Mesenchymal stem cell (in vitro differentiated cells and primary cell): ENCODE results near the gene PAX8.

ENCODE experiments used
- DNase-seq: peaks from one replicate; pipeline ENCODE4 v3.0.0-alpha.2; 2013
- H2AFZ ChIP-seq: one replicate; pipeline ENCODE4 v1.6.1; 2013; ENCODE audit warnings: low read depth, mild to moderate bottlenecking, control low read depth, inconsistent platforms, low read length, moderate library complexity
- H2AK5ac ChIP-seq: 2 replicates; pipeline ENCODE4 v1.6.1; 2013; ENCODE audit warnings: low read length, moderate library complexity, mild to moderate bottlenecking, inconsistent platforms; ENCODE audit not compliant: severe bottlenecking
- H2BK120ac ChIP-seq: one replicate; pipeline ENCODE4 v1.6.1; 2013; ENCODE audit warnings: low read depth, mild to moderate bottlenecking, inconsistent platforms, low read length, moderate library complexity
- H2BK12ac ChIP-seq, 2 experiments: one replicate each; pipeline ENCODE4 v1.6.1; 2013; ENCODE audit warnings: inconsistent platforms in 2 of 2, low read length in 2 of 2, mild to moderate bottlenecking in 2 of 2, moderate library complexity in 2 of 2, control low read depth in 1 of 2
- H2BK15ac ChIP-seq: one replicate; pipeline ENCODE4 v1.6.1; 2013; ENCODE audit warnings: mild to moderate bottlenecking, low read depth, inconsistent platforms; ENCODE audit not compliant: poor library complexity, severe bottlenecking
- H2BK5ac ChIP-seq: 2 replicates; pipeline ENCODE4 v1.6.1; 2013; ENCODE audit warnings: low read depth, mild to moderate bottlenecking, low read length, control low read depth, inconsistent platforms; ENCODE audit not compliant: poor library complexity, severe bottlenecking
- H3K14ac ChIP-seq, 2 experiments: one replicate each; pipeline ENCODE4 v1.6.1; 2013; ENCODE audit warnings: inconsistent platforms in 2 of 2, low read length in 2 of 2, control low read depth in 1 of 2, mild to moderate bottlenecking in 1 of 2, moderate library complexity in 1 of 2
- H3K18ac ChIP-seq, 2 experiments: one replicate each; pipeline ENCODE4 v1.6.1; 2013; ENCODE audit warnings: inconsistent platforms in 2 of 2, low read length in 2 of 2, control low read depth in 1 of 2, low read depth in 1 of 2, mild to moderate bottlenecking in 1 of 2
- H3K23ac ChIP-seq, 2 experiments: one replicate each; pipeline ENCODE4 v1.6.1; 2013; ENCODE audit warnings: inconsistent platforms in 2 of 2, low read length in 2 of 2, mild to moderate bottlenecking in 2 of 2, moderate library complexity in 2 of 2, control low read depth in 1 of 2
- H3K27ac ChIP-seq: 2 replicates; pipeline ENCODE4 v1.5.1; 2013; ENCODE audit warnings: mild to moderate bottlenecking, moderate library complexity, low read length, control low read depth, inconsistent platforms; ENCODE audit not compliant: poor library complexity, severe bottlenecking
- H3K27me3 ChIP-seq, 2 experiments: 2 replicates each; pipeline versions ENCODE4 v1.6.1 to v1.7.0; 2013; ENCODE audit warnings: low read length in 2 of 2, mild to moderate bottlenecking in 2 of 2, moderate library complexity in 2 of 2, control low read depth in 1 of 2, inconsistent platforms in 1 of 2; ENCODE audit not compliant: control insufficient read depth in 1 of 2, insufficient read depth in 1 of 2
- H3K36me3 ChIP-seq, 2 experiments: 2 replicates each; pipeline versions ENCODE4 v1.6.1 to v1.7.0; 2013; ENCODE audit warnings: low read length in 2 of 2, control low read depth in 1 of 2, inconsistent platforms in 1 of 2, low read depth in 1 of 2, mild to moderate bottlenecking in 1 of 2; ENCODE audit not compliant: insufficient read depth in 2 of 2, control insufficient read depth in 1 of 2
- H3K4ac ChIP-seq, 2 experiments: one replicate each; pipeline ENCODE4 v1.6.1; 2013; ENCODE audit warnings: inconsistent platforms in 2 of 2, low read length in 2 of 2, mild to moderate bottlenecking in 2 of 2, moderate library complexity in 2 of 2, control low read depth in 1 of 2, low read depth in 1 of 2
- H3K4me1 ChIP-seq: 2 replicates; pipeline ENCODE4 v1.6.1; 2013; ENCODE audit warnings: low read depth, low read length, control low read depth; ENCODE audit not compliant: control insufficient read depth, insufficient read depth
- H3K4me2 ChIP-seq: 2 replicates; pipeline ENCODE4 v1.6.1; 2013; ENCODE audit warnings: low read length, mild to moderate bottlenecking, inconsistent platforms; ENCODE audit not compliant: poor library complexity, severe bottlenecking
- H3K4me3 ChIP-seq, 2 experiments: 2 replicates each; pipeline versions ENCODE4 v1.5.1 to v1.7.0; 2013; ENCODE audit warnings: low read length in 2 of 2, mild to moderate bottlenecking in 2 of 2, control low read depth in 1 of 2, low read depth in 1 of 2; ENCODE audit not compliant: insufficient read depth in 1 of 2
- H3K79me1 ChIP-seq: replicated peaks from 2 replicates; pipeline ENCODE4 v1.6.1; 2013; ENCODE audit warnings: mild to moderate bottlenecking, control low read depth, low read length, inconsistent platforms; ENCODE audit not compliant: poor library complexity, severe bottlenecking
- H3K9ac ChIP-seq: 2 replicates; pipeline ENCODE4 v1.7.0; 2013; ENCODE audit warnings: mild to moderate bottlenecking, low read length, moderate library complexity
- H3K9me3 ChIP-seq: 2 replicates; pipeline ENCODE4 v1.7.0; 2013; ENCODE audit warnings: mild to moderate bottlenecking, low read length; ENCODE audit not compliant: control insufficient read depth
- H4K8ac ChIP-seq: one replicate; pipeline ENCODE4 v1.6.1; 2013; ENCODE audit warnings: inconsistent platforms, mild to moderate bottlenecking, low read length, moderate library complexity
- H4K91ac ChIP-seq: one replicate; pipeline ENCODE4 v1.6.1; 2013; ENCODE audit warnings: mild to moderate bottlenecking, low read length, inconsistent platforms
- WGBS: methylation state at CpG from one replicate; pipeline ENCODE4 v1.1.7; 2013; ENCODE audit warnings: mixed read lengths; 5-methylcytosine and 5-hydroxymethylcytosine counted together

The PAX8 gene

GRCh38 chr2:113255140-113256070 is 23.3 kb downstream of the PAX8 start:
- no peak overlapping the region for H3K18ac ChIP-seq

GRCh38 chr2:113253453-113253852 is 25.3 kb downstream of the PAX8 start:
- no peak for DNase-seq
- no peak overlapping the region for H2BK15ac ChIP-seq
- no peak overlapping the region for H3K27ac ChIP-seq
- no peaks in the 10 kb centered on the region for H3K79me1 ChIP-seq
- H2BK5ac ChIP-seq = no peak overlapping the region
- H4K91ac ChIP-seq = no peak overlapping the region
- no peaks in the 10 kb centered on the region for H3K9me3 ChIP-seq
- H2BK12ac ChIP-seq = no peak overlapping the region
- H3K36me3 ChIP-seq = peaks cover 18 to 28% of the 10 kb centered on the region in 2 experiments
- no peak overlapping the region for H3K4me2 ChIP-seq
- no peak overlapping the region for H3K18ac ChIP-seq
- no peak overlapping the region for H3K4me3 ChIP-seq
- H3K27me3 ChIP-seq = no peaks in the 10 kb centered on the region
- 84% methylated on average over 3 of the region's 4 CpGs for WGBS
- H3K14ac ChIP-seq = no peak overlapping the region
- no peak overlapping the region for H2AFZ ChIP-seq
- no peak overlapping the region for H2AK5ac ChIP-seq
- no peak overlapping the region for H3K4ac ChIP-seq
- no peak overlapping the region for H3K23ac ChIP-seq
- H4K8ac ChIP-seq = no peak overlapping the region
- H2BK120ac ChIP-seq = no peak overlapping the region
- peaks cover 14% of the 10 kb centered on the region for H3K4me1 ChIP-seq
- H3K9ac ChIP-seq = no peak overlapping the region

More at GRCh38 chr2:113255140-113256070, 23.3 kb downstream of the PAX8 start:
- no peak overlapping the region for H3K4ac ChIP-seq
- no peak overlapping the region for H3K27ac ChIP-seq
- no peak overlapping the region for H3K23ac ChIP-seq
- H3K9me3 ChIP-seq = no peaks in the 10 kb centered on the region
- no peak overlapping the region for H2BK5ac ChIP-seq
- H4K91ac ChIP-seq = no peak overlapping the region
- H2BK15ac ChIP-seq = no peak overlapping the region
- no peak overlapping the region for H2AFZ ChIP-seq
- no peak overlapping the region for H3K14ac ChIP-seq
- H2BK12ac ChIP-seq = no peak overlapping the region
- H3K4me3 ChIP-seq = no peak overlapping the region
- no peaks in the 10 kb centered on the region for H3K27me3 ChIP-seq
- H3K79me1 ChIP-seq = no peaks in the 10 kb centered on the region
- H3K4me2 ChIP-seq = no peak overlapping the region
- no peak overlapping the region for H2AK5ac ChIP-seq
- no peak overlapping the region for H4K8ac ChIP-seq
- no peak overlapping the region for H3K9ac ChIP-seq
- H3K36me3 ChIP-seq = peaks cover 25 to 46% of the 10 kb centered on the region in 2 experiments
- DNase-seq = no peak
- 75% methylated on average over 4 of the region's 4 CpGs for WGBS
- H2BK120ac ChIP-seq = no peak overlapping the region
- H3K4me1 ChIP-seq = peaks cover 13% of the 10 kb centered on the region

- H3K27ac ChIP-seq = no peak overlapping the region
- H2AK5ac ChIP-seq = peak overlapping the region; percentile 1
- H3K27me3 ChIP-seq = no peaks in the 10 kb centered on the region
- no peak overlapping the region for H2BK15ac ChIP-seq
- no peak overlapping the region for H3K18ac ChIP-seq
- H2AFZ ChIP-seq = no peak overlapping the region
- WGBS = 99% methylated on average over 3 of the region's 3 CpGs
- H4K8ac ChIP-seq = no peak overlapping the region
- H2BK12ac ChIP-seq = no peak overlapping the region
- H3K4ac ChIP-seq = no peak overlapping the region
- no peak overlapping the region for H3K9ac ChIP-seq
- H3K23ac ChIP-seq = no peak overlapping the region
- no peak overlapping the region for H3K4me2 ChIP-seq
- H2BK5ac ChIP-seq = no peak overlapping the region
- H3K4me3 ChIP-seq = no peak overlapping the region
- no peak overlapping the region for H3K14ac ChIP-seq
- H2BK120ac ChIP-seq = no peak overlapping the region
- H4K91ac ChIP-seq = no peak overlapping the region
- H3K36me3 ChIP-seq = peaks cover 23 to 29% of the 10 kb centered on the region in 2 experiments
- H3K9me3 ChIP-seq = peaks cover 6% of the 10 kb centered on the region
- H3K79me1 ChIP-seq = no peaks in the 10 kb centered on the region
- DNase-seq = no peak
- H3K4me1 ChIP-seq = peaks cover 17% of the 10 kb centered on the region
Observed at GRCh38 chr2:113252047-113252590, 26.6 kb downstream of the PAX8 start.

DNA sequence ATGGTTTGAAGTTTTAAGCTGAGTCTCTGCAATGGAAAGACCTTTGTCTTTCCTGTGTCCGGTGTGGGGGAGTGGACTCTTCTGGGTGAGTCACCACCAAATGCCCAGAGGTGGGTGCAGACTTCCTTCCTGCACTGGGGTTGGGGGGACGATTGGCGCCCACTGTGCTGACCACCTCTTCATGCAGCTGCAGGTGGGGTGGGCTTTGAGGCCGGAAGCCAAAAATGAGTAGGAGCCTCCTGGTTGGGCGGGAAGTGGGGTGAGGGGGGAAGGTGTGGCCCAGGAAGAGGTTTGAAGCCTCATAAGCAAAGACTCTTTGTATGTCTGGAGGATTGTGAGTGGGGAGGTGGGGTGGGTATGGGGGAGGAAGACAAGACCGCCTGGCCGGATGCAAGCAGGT is 27.6 kb downstream of the PAX8 start:
- Histone ChIP-seq H2BK12ac (no peak overlapping the region), H3K4ac (no peak overlapping the region), H4K91ac (no peak overlapping the region), H2BK120ac (no peak overlapping the region), H3K9ac (no peak overlapping the region), H3K14ac (no peak overlapping the region), H2BK15ac (no peak overlapping the region), H3K18ac (no peak overlapping the region), H3K27ac (peak overlapping the region; percentile 17), H2BK5ac (no peak overlapping the region), H2AK5ac (peak overlapping the region; percentile 9), H3K23ac (no peak overlapping the region), H3K9me3 (peaks cover 6% of the 10 kb centered on the region), H3K4me3 (no peak overlapping the region), H2AFZ (no peak overlapping the region), H3K4me1 (peaks cover 22% of the 10 kb centered on the region), H3K4me2 (no peak overlapping the region), H3K27me3 (no peaks in the 10 kb centered on the region), H3K36me3 (peaks cover 23 to 30% of the 10 kb centered on the region in 2 experiments), H4K8ac (no peak overlapping the region), H3K79me1 (no peaks in the 10 kb centered on the region)
- WGBS = 83% methylated on average over 7 of the region's 7 CpGs
- DNase-seq = no peak
